ENCODE data around the gene TAF9B.

- TF ChIP-seq CTCF (conservative IDR thresholded peaks at IDR 0.05 in 1 of 2, IDR thresholded peaks at IDR 0.05 in 1 of 2; ENCODE audit: extremely low read depth in 1 of 2, insufficient read depth in 1 of 2, low read depth in 1 of 2, low read length in 2 of 2) (no peak), EZH2 (IDR thresholded peaks at IDR 0.05; ENCODE audit: borderline replicate concordance, low read length) (no peak)
These were observed 16.3 kb downstream of the TAF9B start for GRCh38 chrX:78123190-78123589.

Data from mammary epithelial cell (primary cell).